Activated CD8-positive, alpha-beta memory T cell treated with anti-CD3 and anti-CD28 coated beads, Interleukin-2, amount 10 ng/mL, durations not matched to agents 7 days and 5 days (primary cell): Measurements from ENCODE around the gene ARV1. TPM values are rescaled to one million over a fixed set of nuclear protein-coding genes. Genes with fewer than 3 reads are reported as not detected.

Experiments
- ATAC-seq: fragments of 150-1000 bp; cut with Tn5 transposase; one replicate; pipeline ENCODE4 v1.10.0; 2021; ENCODE audit warnings: moderate library complexity
- CTCF ChIA-PET: fragments of 350-600 bp; sonication (Branson Sonifier 250); formaldehyde crosslinking; loops from one replicate; lab custom pipeline; 2021; ENCODE audit warnings: antibody characterized with exemption; lab: Charles Lee
- DNase-seq: peaks from one replicate; pipeline ENCODE4 v3.0.0-alpha.2; 2020
- H3K27ac Mint-ChIP-seq: one replicate; pipeline ENCODE4 v1.8.0; 2021; ENCODE audit warnings: mild to moderate bottlenecking, mixed read lengths
- H3K27me3 Mint-ChIP-seq: one replicate; pipeline ENCODE4 v1.8.0; 2021; ENCODE audit warnings: mixed read lengths
- H3K36me3 Mint-ChIP-seq: one replicate; pipeline ENCODE4 v1.8.0; 2021; ENCODE audit warnings: mild to moderate bottlenecking, mixed read lengths
- H3K4me1 Mint-ChIP-seq: one replicate; pipeline ENCODE4 v1.8.0; 2021; ENCODE audit warnings: mixed read lengths
- H3K4me3 Mint-ChIP-seq: one replicate; pipeline ENCODE4 v1.8.0; 2021; ENCODE audit warnings: mild to moderate bottlenecking, moderate library complexity, mixed read lengths
- H3K9me3 Mint-ChIP-seq: one replicate; pipeline ENCODE4 v1.8.0; 2022; ENCODE audit warnings: low read depth, mixed read lengths
- total RNA-seq, 2 experiments: library from RNA; stranded (reverse); gene quantifications; one replicate each; pipeline ENCODE4 v1.2.3, GENCODE V29; 2021

The ARV1 gene
- total RNA-seq = 10 to 100 TPM; 12.9 to 16.0 TPM

DNA sequence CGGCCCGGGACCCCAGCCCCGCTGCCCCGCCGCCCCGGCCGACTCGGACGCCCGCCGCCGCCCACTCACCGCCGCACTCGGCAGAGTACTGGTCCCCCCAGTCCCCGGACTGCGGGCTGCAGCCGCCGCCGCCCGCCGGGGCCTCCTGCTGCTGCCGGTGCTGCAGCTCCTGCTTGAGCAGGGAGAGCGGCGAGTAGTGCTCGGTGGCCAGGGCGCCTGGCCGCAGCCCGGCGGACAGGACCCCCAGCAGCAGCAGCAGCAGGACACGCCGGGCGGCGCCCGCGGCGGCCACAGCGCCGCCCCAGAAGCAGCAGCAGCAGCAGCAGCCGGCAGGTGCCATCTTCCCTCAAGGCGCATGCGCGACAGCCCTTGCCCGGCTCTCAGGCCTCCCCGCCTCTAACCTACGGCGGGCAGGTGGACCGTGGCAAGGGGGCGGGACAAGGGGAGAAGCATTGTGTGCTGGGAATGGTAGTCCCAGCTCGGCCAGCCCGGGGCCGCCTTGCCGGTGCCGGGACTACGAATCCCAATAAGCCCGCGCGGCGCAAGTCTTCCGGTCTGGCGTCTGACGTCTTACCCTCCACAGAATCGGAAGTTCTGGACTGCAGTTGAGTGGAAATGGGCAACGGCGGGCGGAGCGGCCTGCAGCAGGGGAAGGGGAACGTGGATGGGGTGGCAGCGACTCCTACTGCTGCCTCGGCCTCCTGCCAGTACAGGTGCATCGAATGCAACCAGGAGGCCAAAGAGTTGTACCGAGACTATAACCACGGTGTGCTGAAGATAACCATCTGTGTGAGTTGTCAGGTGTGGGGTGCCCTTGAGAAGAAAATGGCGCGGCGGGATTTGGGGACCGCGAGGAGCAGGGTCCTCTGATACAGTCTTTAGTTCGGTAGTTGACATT is at the start of gene ARV1, which contains the start of gene TTC13:
ARV1 (plus strand) TSS at position 604 of the 898 bp plus-strand sequence; CDS start at position 616, 12 bp downstream.
TTC13 (minus strand) TSS at position 371 of the 898 bp plus-strand sequence; CDS start at position 340, 31 bp downstream.
- Mint-ChIP-seq H3K27ac (peak within 1 kb of the TSS; percentile 96), H3K36me3 (peaks cover 25% of the 10 kb centered on the region), H3K9me3 (no peaks in the 10 kb centered on the region), H3K4me1 (peaks cover 33% of the 10 kb centered on the region), H3K4me3 (peak within 1 kb of the TSS; percentile 99), H3K27me3 (no peaks in the 10 kb centered on the region)
- CTCF ChIA-PET = interaction anchor here (0.7 to 2.7 kb wide), 11 partner anchors 8 to 86 kb away, joined by 3 to 14 read pairs (median 4); partner anchors contain the start of gene FAM89A
- DNase-seq = peak; percentile 99
- peak; percentile 95 for ATAC-seq

DNA sequence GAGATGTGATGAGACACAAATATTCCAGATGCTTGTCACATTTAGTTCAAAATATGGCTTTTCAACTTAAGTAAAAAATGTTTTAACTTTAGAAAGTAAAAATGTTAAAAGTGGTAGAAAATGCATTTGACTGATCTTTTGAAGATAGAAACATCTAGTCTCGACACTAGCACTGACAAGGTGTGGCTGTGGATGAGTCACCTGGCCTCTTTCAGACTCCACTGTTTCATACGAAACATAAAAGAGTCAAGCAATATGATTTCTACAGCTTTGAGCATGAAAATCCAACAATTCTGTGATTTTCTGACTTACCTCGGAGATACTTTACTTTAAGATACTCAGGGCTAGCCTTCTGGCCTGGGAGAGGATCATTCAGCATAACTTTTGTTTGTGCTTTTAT is 47.9 kb upstream of the ARV1 start:
- Mint-ChIP-seq H3K36me3 (peaks cover 33% of the 10 kb centered on the region), H3K27ac (no peak overlapping the region), H3K4me3 (no peak overlapping the region), H3K4me1 (no peaks in the 10 kb centered on the region), H3K27me3 (no peaks in the 10 kb centered on the region), H3K9me3 (no peaks in the 10 kb centered on the region)
- DNase-seq = no peak
- ATAC-seq = no peak
- CTCF ChIA-PET = interaction anchor here (0.8 to 1.0 kb wide), 2 partner anchors 12 to 14 kb away, joined by 3 read pairs; no protein-coding TSS in a partner anchor

DNA sequence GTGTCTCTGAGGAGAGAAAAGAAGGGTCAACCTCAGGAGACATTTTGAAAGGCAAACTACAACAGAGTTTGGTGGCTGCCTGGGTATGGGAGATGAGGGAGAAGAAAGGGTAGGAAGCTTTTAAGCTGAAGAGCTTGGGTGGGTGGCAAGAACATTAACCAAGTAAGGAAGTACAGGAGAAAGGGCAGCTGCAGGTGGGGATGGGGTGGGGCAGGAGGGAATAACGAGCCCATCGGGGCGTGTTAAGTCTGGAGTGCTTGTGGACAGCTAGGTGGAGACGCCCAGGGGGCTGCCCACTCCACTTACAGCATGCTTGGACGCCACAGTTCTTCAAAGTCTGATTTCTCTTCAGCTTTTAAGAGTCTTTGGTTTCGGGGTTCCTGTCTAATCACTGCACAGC is 43.0 kb upstream of the ARV1 start:
- H3K27ac Mint-ChIP-seq = no peak overlapping the region

DNA sequence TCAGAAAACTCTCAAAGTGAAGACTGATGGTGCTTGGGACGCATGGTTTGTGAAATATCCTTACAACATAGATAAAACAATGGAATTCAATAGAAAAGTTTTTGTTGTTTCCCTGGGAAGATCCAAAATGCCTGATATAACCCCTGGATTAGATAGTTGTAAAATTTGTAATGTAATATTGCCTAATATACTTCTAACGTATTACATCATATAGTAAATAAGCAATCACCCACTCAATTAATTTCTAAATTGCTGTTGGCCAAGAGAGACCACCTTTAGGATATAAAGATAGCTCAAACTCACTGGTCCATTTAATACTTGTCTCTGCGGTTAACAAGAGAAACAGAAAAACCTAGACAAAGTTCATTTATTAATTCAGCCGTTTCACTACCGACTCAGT is 42.4 kb upstream of the ARV1 start:
- no peaks in the 10 kb centered on the region for H3K27me3 Mint-ChIP-seq
- no peak overlapping the region for H3K27ac Mint-ChIP-seq
- no peak overlapping the region for H3K4me3 Mint-ChIP-seq
- CTCF ChIA-PET = no interaction called here
- H3K36me3 Mint-ChIP-seq = peaks cover 20% of the 10 kb centered on the region
- DNase-seq (no peak), ATAC-seq (no peak)
- H3K9me3 Mint-ChIP-seq = no peaks in the 10 kb centered on the region
- H3K4me1 Mint-ChIP-seq = peaks cover 14% of the 10 kb centered on the region

More for the DNA sequence above, 43.0 kb upstream of the ARV1 start:
- DNase-seq (no peak), ATAC-seq (no peak)
- CTCF ChIA-PET = no interaction called here
- H3K27me3 Mint-ChIP-seq = no peaks in the 10 kb centered on the region
- peaks cover 24% of the 10 kb centered on the region for H3K36me3 Mint-ChIP-seq
- H3K9me3 Mint-ChIP-seq = no peaks in the 10 kb centered on the region
- peaks cover 14% of the 10 kb centered on the region for H3K4me1 Mint-ChIP-seq
- H3K4me3 Mint-ChIP-seq = no peak overlapping the region

DNA sequence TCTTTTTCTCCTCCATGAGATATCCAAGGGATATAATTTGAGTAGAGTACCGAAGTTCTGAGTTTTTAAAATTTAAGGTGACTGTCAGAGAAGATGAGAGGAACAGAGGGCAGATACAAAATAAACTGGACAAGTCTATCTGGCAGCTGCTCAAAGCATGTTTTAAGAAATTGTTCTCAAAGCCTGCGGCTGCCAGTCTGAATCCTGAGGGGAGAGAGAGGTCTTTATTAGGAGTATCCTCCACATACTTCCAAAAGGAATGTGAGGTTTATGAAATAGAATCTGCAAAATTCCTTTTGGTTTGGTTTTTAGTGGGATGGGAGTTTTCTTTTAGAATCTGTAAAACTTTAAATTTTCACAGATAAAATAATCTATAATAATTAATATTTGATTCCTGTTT is 41.5 kb upstream of the ARV1 start:
- CTCF ChIA-PET = no interaction called here
- Mint-ChIP-seq H3K4me1 (peaks cover 14% of the 10 kb centered on the region), H3K9me3 (no peaks in the 10 kb centered on the region), H3K4me3 (no peak overlapping the region), H3K36me3 (peaks cover 21% of the 10 kb centered on the region), H3K27me3 (no peaks in the 10 kb centered on the region), H3K27ac (no peak overlapping the region)
- DNase-seq = no peak
- ATAC-seq = no peak

- CTCF ChIA-PET = no interaction called here
- no peaks in the 10 kb centered on the region for H3K9me3 Mint-ChIP-seq
- no peak overlapping the region for H3K27ac Mint-ChIP-seq
- ATAC-seq = no peak
- no peak for DNase-seq
- peaks cover 19% of the 10 kb centered on the region for H3K36me3 Mint-ChIP-seq
- H3K27me3 Mint-ChIP-seq = no peaks in the 10 kb centered on the region
- H3K4me1 Mint-ChIP-seq = peaks cover 16% of the 10 kb centered on the region
- H3K4me3 Mint-ChIP-seq = no peak overlapping the region
Measured at GRCh38 chr1:230938924-230939368, 39.9 kb upstream of the ARV1 start.

DNA sequence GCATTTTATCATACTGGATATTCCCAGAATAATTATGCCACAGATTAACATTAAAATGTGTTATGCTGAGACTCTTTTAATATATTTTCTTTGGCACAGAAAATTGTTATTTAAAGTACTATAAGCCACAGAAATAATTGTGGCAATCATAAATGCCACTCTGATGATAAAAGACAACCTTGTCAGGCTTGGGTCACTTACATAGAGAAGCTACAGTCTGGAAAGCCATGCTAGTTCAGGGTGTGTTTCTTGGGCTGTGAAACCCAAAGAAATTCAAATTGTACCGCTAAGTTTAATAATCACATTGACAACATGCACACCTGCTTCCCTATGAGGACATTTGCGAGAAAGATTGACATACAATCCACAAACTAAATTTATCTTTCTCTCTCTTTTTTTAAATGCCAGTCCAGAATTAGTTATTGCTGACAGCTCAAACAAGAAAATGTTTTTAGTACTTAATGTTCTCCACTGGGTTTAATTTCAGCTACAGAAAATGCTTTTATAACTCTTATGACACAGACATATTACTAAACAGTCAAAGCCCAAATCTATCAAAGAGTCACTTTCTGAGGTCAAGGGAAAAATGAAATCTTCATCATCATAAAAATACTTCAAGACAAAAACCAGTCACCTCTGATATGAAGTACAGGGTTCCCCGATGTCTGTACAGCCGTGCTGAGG is 38.9 kb upstream of the ARV1 start:
- Mint-ChIP-seq H3K27ac (no peak overlapping the region), H3K9me3 (no peaks in the 10 kb centered on the region), H3K4me1 (peaks cover 16% of the 10 kb centered on the region), H3K4me3 (no peak overlapping the region), H3K27me3 (no peaks in the 10 kb centered on the region), H3K36me3 (peaks cover 23% of the 10 kb centered on the region)
- ATAC-seq = no peak
- DNase-seq = no peak
- CTCF ChIA-PET = no interaction called here

GRCh38 chr1:230940848-230941247 is 38.0 kb upstream of the ARV1 start:
- Mint-ChIP-seq H3K27ac (no peak overlapping the region), H3K27me3 (no peaks in the 10 kb centered on the region), H3K4me1 (peaks cover 16% of the 10 kb centered on the region), H3K9me3 (no peaks in the 10 kb centered on the region), H3K36me3 (peaks cover 27% of the 10 kb centered on the region), H3K4me3 (no peak overlapping the region)
- CTCF ChIA-PET = no interaction called here
- ATAC-seq (no peak), DNase-seq (no peak)

GRCh38 chr1:230943048-230943593 is 35.8 kb upstream of the ARV1 start:
- no peak overlapping the region for H3K4me3 Mint-ChIP-seq
- H3K27me3 Mint-ChIP-seq = no peaks in the 10 kb centered on the region
- H3K27ac Mint-ChIP-seq = no peak overlapping the region
- no peaks in the 10 kb centered on the region for H3K9me3 Mint-ChIP-seq
- CTCF ChIA-PET = no interaction called here
- ATAC-seq (no peak), DNase-seq (no peak)
- H3K4me1 Mint-ChIP-seq = peaks cover 5% of the 10 kb centered on the region
- H3K36me3 Mint-ChIP-seq = peaks cover 33% of the 10 kb centered on the region

DNA sequence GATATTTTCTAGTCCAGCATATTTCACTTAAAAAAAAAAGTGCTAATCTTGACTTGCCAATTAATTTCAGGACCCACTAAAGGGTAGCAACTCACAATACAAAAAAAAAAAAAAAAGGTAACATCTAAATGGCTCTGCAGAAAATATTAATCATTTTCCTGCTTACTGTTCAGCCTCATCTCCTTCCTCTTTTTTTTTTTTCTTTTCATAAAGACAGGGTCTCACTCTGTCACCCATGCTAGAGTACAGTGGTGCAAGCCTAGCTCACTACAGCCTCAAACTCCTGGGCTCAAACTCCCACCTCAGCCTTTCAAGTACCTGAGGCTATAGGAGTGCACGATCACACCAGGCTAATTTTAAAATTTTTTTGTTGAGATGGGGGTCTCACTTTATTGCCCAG is 30.6 kb upstream of the ARV1 start:
- H3K9me3 Mint-ChIP-seq = no peaks in the 10 kb centered on the region
- DNase-seq = no peak
- peaks cover 23% of the 10 kb centered on the region for H3K36me3 Mint-ChIP-seq
- no peaks in the 10 kb centered on the region for H3K4me1 Mint-ChIP-seq
- CTCF ChIA-PET = no interaction called here
- ATAC-seq = no peak
- no peak overlapping the region for H3K27ac Mint-ChIP-seq
- no peaks in the 10 kb centered on the region for H3K27me3 Mint-ChIP-seq
- H3K4me3 Mint-ChIP-seq = no peak overlapping the region

DNA sequence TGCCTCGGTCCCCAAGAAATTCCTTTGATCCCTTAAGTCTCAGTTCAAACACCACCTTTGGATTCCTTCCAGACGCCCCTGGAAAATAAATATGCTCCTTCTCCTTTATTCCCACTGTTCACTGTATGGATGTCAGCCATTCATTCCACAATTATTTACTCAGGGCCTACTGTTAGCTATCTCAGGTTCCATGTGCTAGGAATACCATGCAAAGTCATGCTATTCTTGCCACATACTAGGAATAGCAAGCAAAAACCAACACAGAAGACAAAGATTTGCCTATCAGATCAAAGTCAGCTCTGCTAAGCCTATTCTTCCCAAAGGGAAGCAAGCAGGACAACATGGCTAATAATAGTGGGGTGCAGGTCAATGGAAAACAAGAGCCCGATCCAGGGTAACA is 30.0 kb upstream of the ARV1 start:
- Mint-ChIP-seq H3K27ac (no peak overlapping the region), H3K4me1 (no peaks in the 10 kb centered on the region), H3K9me3 (no peaks in the 10 kb centered on the region), H3K4me3 (no peak overlapping the region), H3K27me3 (no peaks in the 10 kb centered on the region), H3K36me3 (peaks cover 27% of the 10 kb centered on the region)
- DNase-seq (no peak), ATAC-seq (no peak)
- CTCF ChIA-PET = no interaction called here

DNA sequence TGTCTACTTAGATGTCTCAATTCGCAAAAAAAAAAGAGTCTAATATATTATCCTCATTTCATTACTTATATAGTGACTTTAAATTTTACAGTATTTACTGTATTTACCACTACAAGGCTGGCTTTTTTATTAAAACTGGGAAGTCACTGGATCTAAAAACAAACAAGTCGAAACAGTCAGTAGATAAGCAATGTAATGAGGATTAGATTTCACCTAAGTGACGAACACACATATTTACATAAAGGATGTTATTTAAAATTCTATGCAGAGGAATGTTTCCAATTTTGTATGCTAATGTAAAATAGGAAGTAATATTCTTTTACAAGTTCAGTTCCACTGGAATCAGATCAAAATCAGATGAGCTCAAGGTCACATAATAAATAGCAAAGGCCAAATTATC is 28.5 kb upstream of the ARV1 start:
- H3K36me3 Mint-ChIP-seq = peaks cover 24% of the 10 kb centered on the region
- CTCF ChIA-PET = no interaction called here
- no peaks in the 10 kb centered on the region for H3K27me3 Mint-ChIP-seq
- H3K4me1 Mint-ChIP-seq = no peaks in the 10 kb centered on the region
- no peak for ATAC-seq
- H3K4me3 Mint-ChIP-seq = no peak overlapping the region
- H3K9me3 Mint-ChIP-seq = no peaks in the 10 kb centered on the region
- no peak overlapping the region for H3K27ac Mint-ChIP-seq
- no peak for DNase-seq

GRCh38 chr1:230957580-230957989 is 21.3 kb upstream of the ARV1 start:
- H3K4me1 Mint-ChIP-seq = peaks cover 2% of the 10 kb centered on the region
- H3K9me3 Mint-ChIP-seq = no peaks in the 10 kb centered on the region
- no peaks in the 10 kb centered on the region for H3K27me3 Mint-ChIP-seq
- H3K4me3 Mint-ChIP-seq = no peak overlapping the region
- peaks cover 53% of the 10 kb centered on the region for H3K36me3 Mint-ChIP-seq
- DNase-seq (no peak), ATAC-seq (no peak)
- CTCF ChIA-PET = interaction anchor here (1.0 to 3.2 kb wide), 3 partner anchors 14 to 39 kb away, joined by 3 to 7 read pairs (median 4); partner anchors contain the start of genes ARV1 and TTC13
- no peak overlapping the region for H3K27ac Mint-ChIP-seq
